ENCODE measurements around the gene BPIFB4. TPM values are rescaled to one million over a fixed set of nuclear protein-coding genes. Genes with fewer than 3 reads are reported as not detected.

The BPIFB4 gene
- polyA plus RNA-seq, 1 of the 3 experiments (the other 2 are of a cell fraction) = not detected

DNA sequence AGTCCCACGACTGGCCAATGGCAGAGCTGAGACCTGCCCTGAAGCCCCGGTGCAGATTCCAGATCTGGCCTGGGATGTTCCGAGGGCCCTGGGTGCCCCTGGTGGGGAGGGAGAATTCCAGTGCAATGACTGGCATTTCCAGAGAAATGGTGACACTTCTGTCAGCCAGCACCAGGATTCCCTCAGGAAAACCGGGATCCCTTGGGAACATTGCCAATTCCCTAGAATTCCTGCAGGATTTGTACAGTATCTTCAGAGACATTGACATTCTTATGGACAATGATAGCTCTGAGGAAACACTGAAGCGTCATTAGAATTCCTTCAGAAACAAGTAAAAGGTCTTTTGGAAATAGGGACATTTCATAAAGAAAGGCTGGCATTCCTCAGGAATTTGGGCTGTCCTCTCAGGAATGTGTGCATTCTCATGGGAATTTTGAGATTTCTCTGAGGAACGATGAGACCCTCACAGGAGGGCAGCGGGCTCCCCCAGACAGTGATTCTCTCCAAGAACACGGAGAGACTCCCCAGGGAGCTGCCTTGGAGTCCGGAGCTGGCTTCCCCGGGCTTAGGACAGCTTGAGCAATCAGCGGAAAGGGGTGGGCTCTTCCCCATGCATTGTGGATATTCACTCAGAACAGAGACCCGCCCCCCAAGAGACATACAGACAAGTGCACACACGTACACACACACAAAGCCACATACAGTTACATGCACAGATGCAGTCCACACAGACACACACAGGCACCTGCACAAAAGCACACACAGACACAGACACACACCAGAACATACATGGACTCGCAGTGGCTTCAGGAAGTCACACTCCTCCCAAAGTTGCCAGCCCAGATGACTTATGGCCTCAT, 53.3 kb downstream of the BPIFB4 start:
- Histone ChIP-seq H3K9me2 (no peaks in the 10 kb centered on the region), H3K9ac (no peak overlapping the region), H4K20me1 (ENCODE audit: insufficient read depth) (no peaks in the 10 kb centered on the region), H3K9me3 (no peaks in the 10 kb centered on the region), H3F3A (replicated peaks; ENCODE audit: insufficient read depth) (no peaks in the 10 kb centered on the region), H3K36me3 (replicated peaks in 1 of 2; ENCODE audit: control insufficient read depth in 1 of 2, insufficient read depth in 2 of 2, low read length in 1 of 2) (no peaks in the 10 kb centered on the region), H3K79me2 (ENCODE audit: insufficient read depth) (no peaks in the 10 kb centered on the region), H3K4me3 (ENCODE audit: low read depth in 2 of 2, low read length in 1 of 2) (no peak overlapping the region), H2AFZ (ENCODE audit: low read depth) (no peak overlapping the region), H3K27me3 (ENCODE audit: insufficient read depth) (peaks cover 12% of the 10 kb centered on the region; the same call in 1 of the 2 replicates), H3K4me1 (ENCODE audit: control insufficient read depth in 1 of 2, insufficient read depth in 2 of 2, low read depth in 1 of 2, low read length in 1 of 2) (no peaks in the 10 kb centered on the region), H3K27ac (ENCODE audit: low read depth in 2 of 2, low read length in 1 of 2) (no peak overlapping the region), H3K4me2 (no peak overlapping the region)
- WGBS (ENCODE audit: low lambda C conversion rate) = 6% methylated on average over 9 of the region's 14 CpGs
- no peak for TF ChIP-seq FOXJ3 (CRISPR knock-in tag; IDR thresholded peaks at IDR 0.05)
- TF ChIP-seq ELF1 (IDR thresholded peaks at IDR 0.05) = no peak
- TF ChIP-seq FOXM1 (IDR thresholded peaks at IDR 0.05; ENCODE audit: low read depth) = no peak
- no peak for TF ChIP-seq POLR2AphosphoS5 (IDR thresholded peaks at IDR 0.05; ENCODE audit: low read depth, low read length)
- TF ChIP-seq NRF1 (IDR thresholded peaks at IDR 0.05; ENCODE audit: low read depth, low read length) = no peak
- no peak for TF ChIP-seq RFX5 (IDR thresholded peaks at IDR 0.05; ENCODE audit: low read length)
- TF ChIP-seq JUND (IDR thresholded peaks at IDR 0.05) = no peak
- TF ChIP-seq SMC3 (IDR thresholded peaks at IDR 0.05; ENCODE audit: low read depth, low read length) = no peak
- TF ChIP-seq MXI1 (IDR thresholded peaks at IDR 0.05; ENCODE audit: low read depth, low read length) = no peak
- TF ChIP-seq MAX (IDR thresholded peaks at IDR 0.05; ENCODE audit: low read depth) = no peak
- no peak for TF ChIP-seq GATA2 (CRISPR knock-in tag; IDR thresholded peaks at IDR 0.05)
- TF ChIP-seq REST (IDR thresholded peaks at IDR 0.05; ENCODE audit: low read depth, low read length) = no peak
- no peak for TF ChIP-seq MEF2A (IDR thresholded peaks at IDR 0.05; ENCODE audit: borderline replicate concordance, low read depth)
- CTCF ChIA-PET = no interaction called here
- no peak for DNase-seq
- POLR2A ChIA-PET = no interaction called here

GRCh38 chr20:33133373-33133941, 54.0 kb downstream of the BPIFB4 start:
- CTCF ChIA-PET = no interaction called here
- POLR2A ChIA-PET = no interaction called here
- H3K27me3 ChIP-seq (ENCODE audit: insufficient read depth) = peaks cover 12% of the 10 kb centered on the region; the same call in 1 of the 2 replicates
- TF ChIP-seq ZBTB33 (IDR thresholded peaks at IDR 0.05; ENCODE audit: borderline replicate concordance, low read depth) (no peak), JUND (IDR thresholded peaks at IDR 0.05) (no peak), RXRA (IDR thresholded peaks at IDR 0.05; ENCODE audit: borderline replicate concordance, low read depth) (no peak), SIN3A (IDR thresholded peaks at IDR 0.05; ENCODE audit: borderline replicate concordance, low read depth, low read length) (no peak), CTCF (IDR thresholded peaks at IDR 0.05) (no peak)

More at GRCh38 chr20:33133373-33133941, 54.0 kb downstream of the BPIFB4 start:
- Histone ChIP-seq H2AFZ (ENCODE audit: low read depth) (no peak overlapping the region), H3K27ac (ENCODE audit: low read depth in 2 of 2, low read length in 1 of 2) (no peak overlapping the region), H4K20me1 (ENCODE audit: insufficient read depth) (no peaks in the 10 kb centered on the region), H3K4me2 (no peak overlapping the region), H3K9me2 (no peaks in the 10 kb centered on the region), H3K4me1 (ENCODE audit: control insufficient read depth in 1 of 2, insufficient read depth in 2 of 2, low read depth in 1 of 2, low read length in 1 of 2) (no peaks in the 10 kb centered on the region), H3K79me2 (ENCODE audit: insufficient read depth) (no peaks in the 10 kb centered on the region), H3F3A (replicated peaks; ENCODE audit: insufficient read depth) (no peaks in the 10 kb centered on the region), H3K4me3 (ENCODE audit: low read depth in 2 of 2, low read length in 1 of 2) (no peak overlapping the region), H3K9me3 (no peaks in the 10 kb centered on the region), H3K36me3 (replicated peaks in 1 of 2; ENCODE audit: control insufficient read depth in 1 of 2, insufficient read depth in 2 of 2, low read length in 1 of 2) (no peaks in the 10 kb centered on the region), H3K9ac (no peak overlapping the region)
- WGBS (ENCODE audit: low lambda C conversion rate) = 24% methylated on average over 6 of the region's 11 CpGs
- DNase-seq = no peak
